ENCODE results near the gene GALNT2.

- TF ChIP-seq CTCF (IDR thresholded peaks at IDR 0.05; ENCODE audit: low read length): no peak
- no peak for TF ChIP-seq EZH2 (optimal IDR thresholded peaks at IDR 0.05; ENCODE audit: low read depth, low read length)
Observed at GRCh38 chr1:230151924-230152468, 85.0 kb downstream of the GALNT2 start.

All from MM.1S (cell line).